ENCODE data around the gene CEACAM1. TPM values are rescaled to one million over a fixed set of nuclear protein-coding genes. Genes with fewer than 3 reads are reported as not detected.

Gene CEACAM1
- total RNA-seq, 1 experiment from 2014 or later: 2.0 TPM

DNA sequence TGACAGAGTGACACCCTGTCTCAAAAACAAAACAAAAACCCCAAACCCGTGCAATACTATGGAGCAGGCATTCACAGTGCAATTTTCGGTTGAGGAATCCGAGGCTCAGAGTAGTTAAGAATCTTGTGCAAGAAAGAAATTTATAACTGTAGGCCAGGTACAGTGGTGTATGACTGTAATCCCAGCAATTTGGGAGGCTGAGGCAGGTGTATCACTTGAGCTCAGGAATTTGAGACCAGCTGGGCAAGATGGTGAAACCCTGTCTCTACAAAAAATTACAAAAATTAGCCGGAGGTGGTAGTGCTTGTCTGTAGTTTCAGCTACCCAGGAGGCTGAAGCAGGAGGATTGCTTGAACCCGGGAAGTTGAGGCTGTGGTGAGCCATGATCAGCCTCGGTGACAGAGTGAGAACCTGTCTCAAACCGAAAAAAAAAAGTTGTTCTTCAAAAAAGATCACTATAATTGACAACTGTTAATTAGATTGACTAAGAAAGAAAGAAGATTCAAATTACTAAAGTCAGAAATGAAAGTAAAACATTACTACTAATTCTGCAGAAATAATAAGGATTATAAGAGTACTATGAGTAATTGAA lies 12.9 kb downstream of the CEACAM1 start:
- no peak for ATAC-seq
- Mint-ChIP-seq H3K27ac (no peak overlapping the region), H3K4me3 (no peak overlapping the region), H3K4me1 (peaks cover 27% of the 10 kb centered on the region), H3K9me3 (peaks cover 7% of the 10 kb centered on the region; the same call in 1 of the 2 replicates), H3K27me3 (ENCODE audit: low read depth) (peaks cover 2% of the 10 kb centered on the region), H3K36me3 (no peaks in the 10 kb centered on the region; the same call in 1 of the 2 replicates)
- ChIA-PET POLR2A (no interaction called here), CTCF (interaction anchor here (0.8 kb wide), 1 partner anchor 13 kb away, joined by 4 read pairs; the partner anchor contains the start of gene CEACAM1)
- DNase-seq (ENCODE audit: low spot score): no peak
- TF ChIP-seq, protein P1, sequence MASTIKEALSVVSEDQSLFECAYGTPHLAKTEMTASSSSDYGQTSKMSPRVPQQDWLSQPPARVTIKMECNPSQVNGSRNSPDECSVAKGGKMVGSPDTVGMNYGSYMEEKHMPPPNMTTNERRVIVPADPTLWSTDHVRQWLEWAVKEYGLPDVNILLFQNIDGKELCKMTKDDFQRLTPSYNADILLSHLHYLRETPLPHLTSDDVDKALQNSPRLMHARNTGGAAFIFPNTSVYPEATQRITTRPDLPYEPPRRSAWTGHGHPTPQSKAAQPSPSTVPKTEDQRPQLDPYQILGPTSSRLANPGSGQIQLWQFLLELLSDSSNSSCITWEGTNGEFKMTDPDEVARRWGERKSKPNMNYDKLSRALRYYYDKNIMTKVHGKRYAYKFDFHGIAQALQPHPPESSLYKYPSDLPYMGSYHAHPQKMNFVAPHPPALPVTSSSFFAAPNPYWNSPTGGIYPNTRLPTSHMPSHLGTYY (CRISPR knock-in tag; IDR thresholded peaks at IDR 0.05): no peak
- TF ChIP-seq ZNF396 (CRISPR knock-in tag; IDR thresholded peaks at IDR 0.05; ENCODE audit: borderline replicate concordance): no peak
- TF ChIP-seq HMGA2 (CRISPR knock-in tag; IDR thresholded peaks at IDR 0.05): no peak
- no peak for TF ChIP-seq RORB (CRISPR knock-in tag; IDR thresholded peaks at IDR 0.05)
- no peak for TF ChIP-seq ATF1 (CRISPR knock-in tag; IDR thresholded peaks at IDR 0.05)
- TF ChIP-seq, protein P2, sequence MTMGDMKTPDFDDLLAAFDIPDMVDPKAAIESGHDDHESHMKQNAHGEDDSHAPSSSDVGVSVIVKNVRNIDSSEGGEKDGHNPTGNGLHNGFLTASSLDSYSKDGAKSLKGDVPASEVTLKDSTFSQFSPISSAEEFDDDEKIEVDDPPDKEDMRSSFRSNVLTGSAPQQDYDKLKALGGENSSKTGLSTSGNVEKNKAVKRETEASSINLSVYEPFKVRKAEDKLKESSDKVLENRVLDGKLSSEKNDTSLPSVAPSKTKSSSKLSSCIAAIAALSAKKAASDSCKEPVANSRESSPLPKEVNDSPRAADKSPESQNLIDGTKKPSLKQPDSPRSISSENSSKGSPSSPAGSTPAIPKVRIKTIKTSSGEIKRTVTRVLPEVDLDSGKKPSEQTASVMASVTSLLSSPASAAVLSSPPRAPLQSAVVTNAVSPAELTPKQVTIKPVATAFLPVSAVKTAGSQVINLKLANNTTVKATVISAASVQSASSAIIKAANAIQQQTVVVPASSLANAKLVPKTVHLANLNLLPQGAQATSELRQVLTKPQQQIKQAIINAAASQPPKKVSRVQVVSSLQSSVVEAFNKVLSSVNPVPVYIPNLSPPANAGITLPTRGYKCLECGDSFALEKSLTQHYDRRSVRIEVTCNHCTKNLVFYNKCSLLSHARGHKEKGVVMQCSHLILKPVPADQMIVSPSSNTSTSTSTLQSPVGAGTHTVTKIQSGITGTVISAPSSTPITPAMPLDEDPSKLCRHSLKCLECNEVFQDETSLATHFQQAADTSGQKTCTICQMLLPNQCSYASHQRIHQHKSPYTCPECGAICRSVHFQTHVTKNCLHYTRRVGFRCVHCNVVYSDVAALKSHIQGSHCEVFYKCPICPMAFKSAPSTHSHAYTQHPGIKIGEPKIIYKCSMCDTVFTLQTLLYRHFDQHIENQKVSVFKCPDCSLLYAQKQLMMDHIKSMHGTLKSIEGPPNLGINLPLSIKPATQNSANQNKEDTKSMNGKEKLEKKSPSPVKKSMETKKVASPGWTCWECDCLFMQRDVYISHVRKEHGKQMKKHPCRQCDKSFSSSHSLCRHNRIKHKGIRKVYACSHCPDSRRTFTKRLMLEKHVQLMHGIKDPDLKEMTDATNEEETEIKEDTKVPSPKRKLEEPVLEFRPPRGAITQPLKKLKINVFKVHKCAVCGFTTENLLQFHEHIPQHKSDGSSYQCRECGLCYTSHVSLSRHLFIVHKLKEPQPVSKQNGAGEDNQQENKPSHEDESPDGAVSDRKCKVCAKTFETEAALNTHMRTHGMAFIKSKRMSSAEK (CRISPR knock-in tag; IDR thresholded peaks at IDR 0.05; ENCODE audit: borderline replicate concordance): no peak
- TF ChIP-seq, protein P3, sequence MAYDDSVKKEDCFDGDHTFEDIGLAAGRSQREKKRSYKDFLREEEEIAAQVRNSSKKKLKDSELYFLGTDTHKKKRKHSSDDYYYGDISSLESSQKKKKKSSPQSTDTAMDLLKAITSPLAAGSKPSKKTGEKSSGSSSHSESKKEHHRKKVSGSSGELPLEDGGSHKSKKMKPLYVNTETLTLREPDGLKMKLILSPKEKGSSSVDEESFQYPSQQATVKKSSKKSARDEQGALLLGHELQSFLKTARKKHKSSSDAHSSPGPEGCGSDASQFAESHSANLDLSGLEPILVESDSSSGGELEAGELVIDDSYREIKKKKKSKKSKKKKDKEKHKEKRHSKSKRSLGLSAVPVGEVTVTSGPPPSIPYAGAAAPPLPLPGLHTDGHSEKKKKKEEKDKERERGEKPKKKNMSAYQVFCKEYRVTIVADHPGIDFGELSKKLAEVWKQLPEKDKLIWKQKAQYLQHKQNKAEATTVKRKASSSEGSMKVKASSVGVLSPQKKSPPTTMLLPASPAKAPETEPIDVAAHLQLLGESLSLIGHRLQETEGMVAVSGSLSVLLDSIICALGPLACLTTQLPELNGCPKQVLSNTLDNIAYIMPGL (CRISPR knock-in tag; IDR thresholded peaks at IDR 0.05): no peak
- no peak for TF ChIP-seq ELF4 (CRISPR knock-in tag; IDR thresholded peaks at IDR 0.05; ENCODE audit: low read depth)
- TF ChIP-seq, protein P4, sequence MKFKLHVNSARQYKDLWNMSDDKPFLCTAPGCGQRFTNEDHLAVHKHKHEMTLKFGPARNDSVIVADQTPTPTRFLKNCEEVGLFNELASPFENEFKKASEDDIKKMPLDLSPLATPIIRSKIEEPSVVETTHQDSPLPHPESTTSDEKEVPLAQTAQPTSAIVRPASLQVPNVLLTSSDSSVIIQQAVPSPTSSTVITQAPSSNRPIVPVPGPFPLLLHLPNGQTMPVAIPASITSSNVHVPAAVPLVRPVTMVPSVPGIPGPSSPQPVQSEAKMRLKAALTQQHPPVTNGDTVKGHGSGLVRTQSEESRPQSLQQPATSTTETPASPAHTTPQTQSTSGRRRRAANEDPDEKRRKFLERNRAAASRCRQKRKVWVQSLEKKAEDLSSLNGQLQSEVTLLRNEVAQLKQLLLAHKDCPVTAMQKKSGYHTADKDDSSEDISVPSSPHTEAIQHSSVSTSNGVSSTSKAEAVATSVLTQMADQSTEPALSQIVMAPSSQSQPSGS (CRISPR knock-in tag; IDR thresholded peaks at IDR 0.05; ENCODE audit: borderline replicate concordance, low read depth): no peak
- TF ChIP-seq TEAD4 (CRISPR knock-in tag; IDR thresholded peaks at IDR 0.05): no peak
- no peak for TF ChIP-seq SMAD3 (CRISPR knock-in tag; IDR thresholded peaks at IDR 0.05; ENCODE audit: borderline replicate concordance)
- no peak for TF ChIP-seq ZNF317 (CRISPR knock-in tag; IDR thresholded peaks at IDR 0.05; ENCODE audit: borderline replicate concordance, low read depth)
- TF ChIP-seq ZNF671 (CRISPR knock-in tag; IDR thresholded peaks at IDR 0.05): no peak
- TF ChIP-seq ZBTB21 (CRISPR knock-in tag; IDR thresholded peaks at IDR 0.05; ENCODE audit: borderline replicate concordance): no peak
- TF ChIP-seq TP53 (CRISPR knock-in tag; IDR thresholded peaks at IDR 0.05): no peak
- TF ChIP-seq, protein P5, sequence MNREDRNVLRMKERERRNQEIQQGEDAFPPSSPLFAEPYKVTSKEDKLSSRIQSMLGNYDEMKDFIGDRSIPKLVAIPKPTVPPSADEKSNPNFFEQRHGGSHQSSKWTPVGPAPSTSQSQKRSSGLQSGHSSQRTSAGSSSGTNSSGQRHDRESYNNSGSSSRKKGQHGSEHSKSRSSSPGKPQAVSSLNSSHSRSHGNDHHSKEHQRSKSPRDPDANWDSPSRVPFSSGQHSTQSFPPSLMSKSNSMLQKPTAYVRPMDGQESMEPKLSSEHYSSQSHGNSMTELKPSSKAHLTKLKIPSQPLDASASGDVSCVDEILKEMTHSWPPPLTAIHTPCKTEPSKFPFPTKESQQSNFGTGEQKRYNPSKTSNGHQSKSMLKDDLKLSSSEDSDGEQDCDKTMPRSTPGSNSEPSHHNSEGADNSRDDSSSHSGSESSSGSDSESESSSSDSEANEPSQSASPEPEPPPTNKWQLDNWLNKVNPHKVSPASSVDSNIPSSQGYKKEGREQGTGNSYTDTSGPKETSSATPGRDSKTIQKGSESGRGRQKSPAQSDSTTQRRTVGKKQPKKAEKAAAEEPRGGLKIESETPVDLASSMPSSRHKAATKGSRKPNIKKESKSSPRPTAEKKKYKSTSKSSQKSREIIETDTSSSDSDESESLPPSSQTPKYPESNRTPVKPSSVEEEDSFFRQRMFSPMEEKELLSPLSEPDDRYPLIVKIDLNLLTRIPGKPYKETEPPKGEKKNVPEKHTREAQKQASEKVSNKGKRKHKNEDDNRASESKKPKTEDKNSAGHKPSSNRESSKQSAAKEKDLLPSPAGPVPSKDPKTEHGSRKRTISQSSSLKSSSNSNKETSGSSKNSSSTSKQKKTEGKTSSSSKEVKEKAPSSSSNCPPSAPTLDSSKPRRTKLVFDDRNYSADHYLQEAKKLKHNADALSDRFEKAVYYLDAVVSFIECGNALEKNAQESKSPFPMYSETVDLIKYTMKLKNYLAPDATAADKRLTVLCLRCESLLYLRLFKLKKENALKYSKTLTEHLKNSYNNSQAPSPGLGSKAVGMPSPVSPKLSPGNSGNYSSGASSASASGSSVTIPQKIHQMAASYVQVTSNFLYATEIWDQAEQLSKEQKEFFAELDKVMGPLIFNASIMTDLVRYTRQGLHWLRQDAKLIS (CRISPR knock-in tag; IDR thresholded peaks at IDR 0.05; ENCODE audit: borderline replicate concordance): no peak
- no peak for TF ChIP-seq ZNF138 (CRISPR knock-in tag; conservative IDR thresholded peaks at IDR 0.05)
- TF ChIP-seq, protein P6, sequence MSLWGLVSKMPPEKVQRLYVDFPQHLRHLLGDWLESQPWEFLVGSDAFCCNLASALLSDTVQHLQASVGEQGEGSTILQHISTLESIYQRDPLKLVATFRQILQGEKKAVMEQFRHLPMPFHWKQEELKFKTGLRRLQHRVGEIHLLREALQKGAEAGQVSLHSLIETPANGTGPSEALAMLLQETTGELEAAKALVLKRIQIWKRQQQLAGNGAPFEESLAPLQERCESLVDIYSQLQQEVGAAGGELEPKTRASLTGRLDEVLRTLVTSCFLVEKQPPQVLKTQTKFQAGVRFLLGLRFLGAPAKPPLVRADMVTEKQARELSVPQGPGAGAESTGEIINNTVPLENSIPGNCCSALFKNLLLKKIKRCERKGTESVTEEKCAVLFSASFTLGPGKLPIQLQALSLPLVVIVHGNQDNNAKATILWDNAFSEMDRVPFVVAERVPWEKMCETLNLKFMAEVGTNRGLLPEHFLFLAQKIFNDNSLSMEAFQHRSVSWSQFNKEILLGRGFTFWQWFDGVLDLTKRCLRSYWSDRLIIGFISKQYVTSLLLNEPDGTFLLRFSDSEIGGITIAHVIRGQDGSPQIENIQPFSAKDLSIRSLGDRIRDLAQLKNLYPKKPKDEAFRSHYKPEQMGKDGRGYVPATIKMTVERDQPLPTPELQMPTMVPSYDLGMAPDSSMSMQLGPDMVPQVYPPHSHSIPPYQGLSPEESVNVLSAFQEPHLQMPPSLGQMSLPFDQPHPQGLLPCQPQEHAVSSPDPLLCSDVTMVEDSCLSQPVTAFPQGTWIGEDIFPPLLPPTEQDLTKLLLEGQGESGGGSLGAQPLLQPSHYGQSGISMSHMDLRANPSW (CRISPR knock-in tag; conservative IDR thresholded peaks at IDR 0.05; ENCODE audit: low read depth): no peak
- no peak for TF ChIP-seq GABPB1 (CRISPR knock-in tag; IDR thresholded peaks at IDR 0.05)

All from WTC11 (cell line).